HCT116 (cell line): ENCODE measurements around the gene MYADM. TPM values are rescaled to one million over a fixed set of nuclear protein-coding genes. Genes with fewer than 3 reads are reported as not detected.

ENCODE experiments used
- ATAC-seq: fragments of 200-7000 bp; cut with Tn5 transposase; 2 replicates; pipeline ENCODE4 v1.9.1; 2020; ENCODE audit warnings: mild to moderate bottlenecking, moderate library complexity
- BruUV-seq: library from RNA; stranded (reverse); fragments of 400-500 nt; replicated peaks from 2 replicates; lab custom pipeline; 2021; lab: Mats Ljungman, UMichigan
- CTCF ChIA-PET: fragments of 300-600 bp; sonication (Branson Sonifier 250); formaldehyde crosslinking; loops from one replicate; lab custom pipeline; 2021; ENCODE audit warnings: antibody characterized with exemption; lab: Charles Lee
- POLR2A ChIA-PET: fragments of 300-600, 350-600 bp; sonication (Branson Sonifier 250); formaldehyde crosslinking; loops from one replicate; lab custom pipeline; 2021; ENCODE audit warnings: antibody characterized with exemption; lab: Charles Lee
- RAD21 ChIA-PET, 2 experiments: fragments of 300-600 bp; sonication (Branson Sonifier 250); formaldehyde crosslinking; loops; one replicate each; lab custom pipeline; 2023; ENCODE audit warnings: low total read pairs in 2 of 2; ENCODE audit not compliant: uncharacterized antibody in 2 of 2, unreplicated experiment in 2 of 2, low non-redundant PET in 1 of 2; lab: Charles Lee
- DNase-seq: peaks from one replicate; pipeline ENCODE4 v3.0.0-alpha.2; 2010; ENCODE audit warnings: low read depth, low spot score
- H2AFZ ChIP-seq: fragments of 200-600 bp; shearing (Covaris generic), sonication (generic); 2 replicates; pipeline ENCODE4 v1.6.1; 2017; ENCODE audit warnings: low read depth, mixed run types, mixed read lengths, antibody characterized with exemption, low read length; ENCODE audit not compliant: poor library complexity, severe bottlenecking
- H3K27ac ChIP-seq: 2 replicates; pipeline ENCODE4 v1.5.1; 2012; ENCODE audit warnings: low read depth, low read length
- H3K27me3 ChIP-seq: fragments of 200-600 bp; sonication (generic); 2 replicates; pipeline ENCODE4 v1.6.1; 2016; ENCODE audit warnings: mixed run types, low read length, mixed read lengths; ENCODE audit not compliant: insufficient read depth
- H3K36me3 ChIP-seq, 2 experiments: fragments of 200-500 bp in 1 of 2; fragments of 200-600 bp in 1 of 2; sonication (Bioruptor generic) in 1 of 2; sonication (generic) in 1 of 2; 2 replicates each; pipeline versions ENCODE4 v1.5.1 to v1.6.1; 2014 to 2016; ENCODE audit warnings: low read length in 2 of 2, inconsistent platforms in 1 of 2, mixed read lengths in 1 of 2, mixed run types in 1 of 2; ENCODE audit not compliant: insufficient read depth in 2 of 2, control insufficient read depth in 1 of 2
- H3K4me1 ChIP-seq, 2 experiments: fragments of 200-600 bp in 1 of 2; sonication (generic) in 1 of 2; 2 replicates each; pipeline versions ENCODE4 v1.5.1 to v1.6.1; 2012 to 2017; ENCODE audit warnings: low read length in 2 of 2, inconsistent platforms in 1 of 2, mild to moderate bottlenecking in 1 of 2, mixed read lengths in 1 of 2, mixed run types in 1 of 2, moderate library complexity in 1 of 2; ENCODE audit not compliant: insufficient read depth in 2 of 2, control insufficient read depth in 1 of 2
- H3K4me2 ChIP-seq: fragments of 200-600 bp; sonication (generic); 2 replicates; pipeline ENCODE4 v1.6.1; 2017; ENCODE audit warnings: mixed run types, low read length, mixed read lengths
- H3K4me3 ChIP-seq, 2 experiments: fragments of 200-600 bp in 1 of 2; sonication (generic) in 1 of 2; replicated peaks in 1 of 2; 2 replicates each; pipeline ENCODE4 v1.5.1; 2011 to 2016; ENCODE audit warnings: low read length in 2 of 2, control low read depth in 1 of 2, low read depth in 1 of 2, mild to moderate bottlenecking in 1 of 2, mixed read lengths in 1 of 2, mixed run types in 1 of 2
- H3K79me2 ChIP-seq: fragments of 200-600 bp; sonication (generic); 2 replicates; pipeline ENCODE4 v1.6.1; 2017; ENCODE audit warnings: mild to moderate bottlenecking, mixed run types, low read length, moderate library complexity, mixed read lengths; ENCODE audit not compliant: insufficient read depth
- H3K9ac ChIP-seq: fragments of 200-600 bp; sonication (generic); 2 replicates; pipeline ENCODE4 v1.6.1; 2016; ENCODE audit warnings: low read length, mixed read lengths
- H3K9me2 ChIP-seq: fragments of 200-600 bp; sonication (generic), shearing (Covaris generic); 2 replicates; pipeline ENCODE4 v1.6.1; 2017; ENCODE audit warnings: mixed run types, mild to moderate bottlenecking, moderate library complexity; ENCODE audit not compliant: insufficient read depth
- H3K9me3 ChIP-seq, 2 experiments: fragments of 200-500 bp in 1 of 2; fragments of 200-600 bp in 1 of 2; sonication (Bioruptor generic) in 1 of 2; sonication (generic) in 1 of 2; 2 replicates each; pipeline ENCODE4 v1.6.1; 2014 to 2017; ENCODE audit warnings: low read length in 2 of 2, mixed read lengths in 2 of 2, inconsistent platforms in 1 of 2, low read depth in 1 of 2, mild to moderate bottlenecking in 1 of 2, mixed run types in 1 of 2, moderate library complexity in 1 of 2; ENCODE audit not compliant: control insufficient read depth in 1 of 2, insufficient read depth in 1 of 2
- H4K20me1 ChIP-seq: fragments of 200-600 bp; sonication (generic), shearing (Covaris generic); 2 replicates; pipeline ENCODE4 v1.6.1; 2017; ENCODE audit warnings: mixed run types, mild to moderate bottlenecking, moderate library complexity; ENCODE audit not compliant: insufficient read depth
- CEBPB ChIP-seq: IDR thresholded peaks from 2 replicates; pipeline ENCODE4 v1.6.1; 2012; ENCODE audit warnings: low read depth
- EGR1 ChIP-seq: IDR thresholded peaks from 2 replicates; pipeline ENCODE4 v1.6.1; 2012; ENCODE audit warnings: low read depth
- FOSL1 ChIP-seq: IDR thresholded peaks from 2 replicates; pipeline ENCODE4 v1.6.1; 2012; ENCODE audit warnings: low read depth
- POLR2A ChIP-seq: IDR thresholded peaks from 2 replicates; pipeline ENCODE4 v1.7.0; 2011; ENCODE audit warnings: borderline replicate concordance; ENCODE audit not compliant: insufficient read depth, insufficient read length; ENCODE audit errors: extremely low read depth
- RAD21 ChIP-seq: IDR thresholded peaks from 2 replicates; pipeline ENCODE4 v1.6.1; 2012; ENCODE audit warnings: low read depth, mild to moderate bottlenecking
- SIN3A ChIP-seq: IDR thresholded peaks from 2 replicates; pipeline ENCODE4 v1.6.1; 2012; ENCODE audit warnings: low read depth
- SP1 ChIP-seq: IDR thresholded peaks from 2 replicates; pipeline ENCODE4 v1.6.1; 2012; ENCODE audit warnings: low read depth
- SRF ChIP-seq: IDR thresholded peaks from 2 replicates; pipeline ENCODE4 v1.6.1; 2012; ENCODE audit warnings: low read depth
- TCF7L2 ChIP-seq: IDR thresholded peaks from 2 replicates; pipeline ENCODE4 v1.7.0; 2011; ENCODE audit warnings: borderline replicate concordance, inconsistent platforms; ENCODE audit not compliant: insufficient read depth, insufficient read length; ENCODE audit errors: extremely low read depth
- YY1 ChIP-seq: IDR thresholded peaks from 2 replicates; pipeline ENCODE4 v1.6.1; 2011; ENCODE audit warnings: low read length, low read depth, moderate library complexity, mild to moderate bottlenecking; ENCODE audit not compliant: insufficient replicate concordance; ENCODE audit errors: extremely low read depth
- ZBTB33 ChIP-seq: IDR thresholded peaks from 2 replicates; pipeline ENCODE4 v1.6.1; 2011; ENCODE audit warnings: mild to moderate bottlenecking, low read length, moderate library complexity; ENCODE audit not compliant: insufficient replicate concordance; ENCODE audit errors: extremely low read depth
- ZFX ChIP-seq: fragments of 450-650 bp; IDR thresholded peaks from 2 replicates; pipeline ENCODE4 v1.6.1; 2017
- ZNF274 ChIP-seq: fragments of 200-500 bp; sonication (Bioruptor generic); IDR thresholded peaks from 2 replicates; pipeline ENCODE4 v1.6.1; 2014; ENCODE audit warnings: mild to moderate bottlenecking, low read depth, low read length, inconsistent platforms
- intact Hi-C: fragments of 100-400 bp; cut with micrococcal nuclease; formaldehyde crosslinking; loops from 2 replicates; pipeline ENCODE4 v1.10.0; 2022
- total RNA-seq: library from RNA; stranded (reverse); gene quantifications from one replicate; pipeline ENCODE4 v1.2.1, GENCODE V29; 2021; ENCODE audit not compliant: unreplicated experiment
- TF ChIP-seq, protein P1 (sequence below), 3 experiments: fragments of 200-600 bp in 1 of 3; sonication (generic) in 1 of 3; IDR thresholded peaks in 2 of 3; conservative IDR thresholded peaks in 1 of 3; 2 replicates each; pipeline ENCODE4 v1.5.1; 2012 to 2017; ENCODE audit warnings: low read depth in 2 of 3, low read length in 2 of 3, antibody characterized with exemption in 1 of 3, borderline replicate concordance in 1 of 3, control low read depth in 1 of 3, mild to moderate bottlenecking in 1 of 3, mixed read lengths in 1 of 3, mixed run types in 1 of 3, moderate library complexity in 1 of 3; ENCODE audit not compliant: insufficient read depth in 1 of 3
- TF ChIP-seq, protein P2 (sequence below): IDR thresholded peaks from 2 replicates; pipeline ENCODE4 v1.6.1; 2012

Gene MYADM
- total RNA-seq, 1 experiment from 2014 or later: 79.6 TPM

- ATAC-seq: no peak
- no peak for DNase-seq
- H4K20me1 ChIP-seq: no peaks in the 10 kb centered on the region
- H3K4me3 ChIP-seq: no peak overlapping the region
- no TSS peak for BruUV-seq
- ChIA-PET CTCF (no interaction called here), POLR2A (no interaction called here), RAD21 (no interaction called here)
- peaks cover 0 to 12% of the 10 kb centered on the region in 2 experiments; a peak in 2 of 4 replicates for H3K4me1 ChIP-seq
- H3K27me3 ChIP-seq: peaks cover 14% of the 10 kb centered on the region; the same call in 1 of the 2 replicates
- no peaks in the 10 kb centered on the region for H3K9me3 ChIP-seq
- H3K9me2 ChIP-seq: no peaks in the 10 kb centered on the region
- H3K9ac ChIP-seq: no peak overlapping the region
- H3K36me3 ChIP-seq: no peaks in the 10 kb centered on the region
- no peak overlapping the region for H3K27ac ChIP-seq
- intact Hi-C loops: loop anchor here (5.0 kb wide), 1 partner anchor 117 kb away; no protein-coding TSS in a partner anchor
- TF ChIP-seq, protein P1, sequence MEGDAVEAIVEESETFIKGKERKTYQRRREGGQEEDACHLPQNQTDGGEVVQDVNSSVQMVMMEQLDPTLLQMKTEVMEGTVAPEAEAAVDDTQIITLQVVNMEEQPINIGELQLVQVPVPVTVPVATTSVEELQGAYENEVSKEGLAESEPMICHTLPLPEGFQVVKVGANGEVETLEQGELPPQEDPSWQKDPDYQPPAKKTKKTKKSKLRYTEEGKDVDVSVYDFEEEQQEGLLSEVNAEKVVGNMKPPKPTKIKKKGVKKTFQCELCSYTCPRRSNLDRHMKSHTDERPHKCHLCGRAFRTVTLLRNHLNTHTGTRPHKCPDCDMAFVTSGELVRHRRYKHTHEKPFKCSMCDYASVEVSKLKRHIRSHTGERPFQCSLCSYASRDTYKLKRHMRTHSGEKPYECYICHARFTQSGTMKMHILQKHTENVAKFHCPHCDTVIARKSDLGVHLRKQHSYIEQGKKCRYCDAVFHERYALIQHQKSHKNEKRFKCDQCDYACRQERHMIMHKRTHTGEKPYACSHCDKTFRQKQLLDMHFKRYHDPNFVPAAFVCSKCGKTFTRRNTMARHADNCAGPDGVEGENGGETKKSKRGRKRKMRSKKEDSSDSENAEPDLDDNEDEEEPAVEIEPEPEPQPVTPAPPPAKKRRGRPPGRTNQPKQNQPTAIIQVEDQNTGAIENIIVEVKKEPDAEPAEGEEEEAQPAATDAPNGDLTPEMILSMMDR (IDR thresholded peaks at IDR 0.05 in 2 of 3, conservative IDR thresholded peaks at IDR 0.05 in 1 of 3; ENCODE audit: borderline replicate concordance in 1 of 3, insufficient read depth in 1 of 3, low read depth in 2 of 3, low read length in 2 of 3): no peak
- no peak for TF ChIP-seq SIN3A
- TF ChIP-seq ZFX: no peak
- TF ChIP-seq POLR2A: no peak
- no peak for TF ChIP-seq CEBPB
- TF ChIP-seq SP1: no peak
- no peak for TF ChIP-seq TCF7L2
- TF ChIP-seq SRF: no peak
- no peak for TF ChIP-seq ZBTB33
- TF ChIP-seq, protein P2, sequence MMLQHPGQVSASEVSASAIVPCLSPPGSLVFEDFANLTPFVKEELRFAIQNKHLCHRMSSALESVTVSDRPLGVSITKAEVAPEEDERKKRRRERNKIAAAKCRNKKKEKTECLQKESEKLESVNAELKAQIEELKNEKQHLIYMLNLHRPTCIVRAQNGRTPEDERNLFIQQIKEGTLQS: no peak
- no peak for TF ChIP-seq YY1
- TF ChIP-seq ZNF274: no peak
- TF ChIP-seq FOSL1: no peak
- TF ChIP-seq RAD21: no peak
- no peak for TF ChIP-seq EGR1
- no peak overlapping the region for H3K4me2 ChIP-seq
- H3K79me2 ChIP-seq: no peaks in the 10 kb centered on the region
- H2AFZ ChIP-seq: no peak overlapping the region
Observed at GRCh38 chr19:53905787-53906186, 38.1 kb downstream of the MYADM start.
